Coronary artery (tissue), 2 donors: Measurements from ENCODE around the gene MBD5.

Source experiments
- DNase-seq: peaks from one replicate; pipeline ENCODE4 v3.0.0-alpha.2; 2017; ENCODE audit warnings: low spot score
- H3K27ac ChIP-seq, 2 donors: fragments of 200-600 bp; sonication (generic); one replicate each; pipeline ENCODE4 v1.5.1; 2016 to 2019
- H3K4me3 ChIP-seq: fragments of 200-600 bp; sonication (generic); 2 replicates; pipeline ENCODE4 v1.5.1; 2016; ENCODE audit warnings: mild to moderate bottlenecking, moderate library complexity
- TF ChIP-seq, protein P1 (sequence below): fragments of 200-600 bp; sonication (generic); IDR thresholded peaks from one replicate; pipeline ENCODE4 v1.5.1; 2019; ENCODE audit warnings: antibody characterized with exemption

Gene MBD5

DNA sequence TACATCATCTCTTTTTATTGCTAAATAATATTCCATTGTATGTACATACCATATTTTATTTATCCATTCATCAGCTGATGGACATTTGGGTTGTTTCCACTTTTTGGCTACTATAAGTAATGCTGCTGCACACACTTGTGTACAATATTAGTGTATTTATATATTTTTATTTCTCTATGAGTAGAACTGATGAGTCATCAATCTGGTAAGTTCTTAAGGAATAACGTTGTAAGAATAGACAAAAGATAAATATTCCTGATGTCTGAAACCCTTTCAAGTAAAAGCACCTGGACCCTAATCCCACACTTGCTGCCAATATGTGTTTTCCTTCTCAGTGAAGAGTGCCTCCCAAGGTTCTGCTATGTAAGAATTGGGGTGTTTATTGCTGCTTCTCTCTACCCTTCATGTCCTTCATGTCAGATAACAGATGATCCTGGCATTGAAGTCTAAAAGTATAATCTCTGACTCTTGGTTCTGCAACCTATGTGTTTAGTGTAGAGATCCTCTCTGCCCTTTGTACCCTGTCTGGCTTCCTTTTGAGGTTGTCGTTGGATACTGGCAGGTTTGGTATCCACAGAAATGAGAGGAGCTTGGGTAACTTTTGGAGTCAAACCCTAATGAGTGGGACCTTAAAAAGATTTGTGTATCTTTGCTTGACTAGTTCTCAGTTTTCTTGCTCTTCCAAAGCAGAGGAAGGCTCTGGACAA, 330.7 kb downstream of the MBD5 start:
- Histone ChIP-seq H3K4me3 (no peak overlapping the region), H3K27ac (no peak overlapping the region)
- TF ChIP-seq, protein P1, sequence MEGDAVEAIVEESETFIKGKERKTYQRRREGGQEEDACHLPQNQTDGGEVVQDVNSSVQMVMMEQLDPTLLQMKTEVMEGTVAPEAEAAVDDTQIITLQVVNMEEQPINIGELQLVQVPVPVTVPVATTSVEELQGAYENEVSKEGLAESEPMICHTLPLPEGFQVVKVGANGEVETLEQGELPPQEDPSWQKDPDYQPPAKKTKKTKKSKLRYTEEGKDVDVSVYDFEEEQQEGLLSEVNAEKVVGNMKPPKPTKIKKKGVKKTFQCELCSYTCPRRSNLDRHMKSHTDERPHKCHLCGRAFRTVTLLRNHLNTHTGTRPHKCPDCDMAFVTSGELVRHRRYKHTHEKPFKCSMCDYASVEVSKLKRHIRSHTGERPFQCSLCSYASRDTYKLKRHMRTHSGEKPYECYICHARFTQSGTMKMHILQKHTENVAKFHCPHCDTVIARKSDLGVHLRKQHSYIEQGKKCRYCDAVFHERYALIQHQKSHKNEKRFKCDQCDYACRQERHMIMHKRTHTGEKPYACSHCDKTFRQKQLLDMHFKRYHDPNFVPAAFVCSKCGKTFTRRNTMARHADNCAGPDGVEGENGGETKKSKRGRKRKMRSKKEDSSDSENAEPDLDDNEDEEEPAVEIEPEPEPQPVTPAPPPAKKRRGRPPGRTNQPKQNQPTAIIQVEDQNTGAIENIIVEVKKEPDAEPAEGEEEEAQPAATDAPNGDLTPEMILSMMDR, result no peak
- DNase-seq, result no peak

DNA sequence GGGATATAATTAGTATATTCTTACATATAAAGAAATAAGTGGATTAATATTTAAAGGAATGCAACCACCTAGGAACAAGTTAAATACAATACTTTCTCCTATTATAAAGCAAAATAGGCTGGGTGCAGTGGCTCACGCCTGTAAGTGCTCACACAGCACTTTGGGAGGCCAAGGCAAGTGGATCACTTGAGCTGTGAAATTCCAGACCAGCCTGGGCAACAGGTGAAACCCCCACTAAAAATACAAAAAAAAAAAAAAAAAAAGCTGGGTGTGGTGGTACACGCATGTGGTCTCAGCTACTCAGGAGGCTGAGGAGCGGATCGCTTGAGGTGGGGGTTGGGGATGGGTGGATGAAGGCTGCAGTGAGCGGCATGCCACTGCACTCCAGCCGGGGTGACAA, 337.5 kb downstream of the MBD5 start:
- Histone ChIP-seq H3K4me3 (no peak overlapping the region), H3K27ac (no peak overlapping the region)
- DNase-seq, result no peak
- TF ChIP-seq, protein P1, result no peak

DNA sequence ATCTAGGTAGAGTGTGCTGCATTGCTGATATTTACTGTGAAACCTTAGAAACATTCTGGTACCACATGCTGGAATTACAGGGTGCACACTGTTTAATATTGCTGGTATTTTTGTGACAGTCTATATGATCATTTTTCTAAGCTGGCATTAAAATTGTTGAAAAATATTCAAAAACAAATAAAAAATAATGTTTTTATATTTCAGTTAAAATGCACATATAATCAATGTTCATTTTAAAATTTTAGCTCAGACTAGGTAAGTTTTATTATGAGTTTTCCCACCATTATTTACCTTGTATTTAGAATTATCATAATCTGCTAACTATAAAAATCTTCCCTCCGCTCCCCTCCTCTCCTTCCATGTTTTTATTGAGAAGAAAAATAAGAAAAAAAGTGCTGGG, 339.8 kb downstream of the MBD5 start:
- H3K27ac ChIP-seq, result no peak overlapping the region
- no peak for DNase-seq
- H3K4me3 ChIP-seq, result no peak overlapping the region
- TF ChIP-seq, protein P1, result no peak

DNA sequence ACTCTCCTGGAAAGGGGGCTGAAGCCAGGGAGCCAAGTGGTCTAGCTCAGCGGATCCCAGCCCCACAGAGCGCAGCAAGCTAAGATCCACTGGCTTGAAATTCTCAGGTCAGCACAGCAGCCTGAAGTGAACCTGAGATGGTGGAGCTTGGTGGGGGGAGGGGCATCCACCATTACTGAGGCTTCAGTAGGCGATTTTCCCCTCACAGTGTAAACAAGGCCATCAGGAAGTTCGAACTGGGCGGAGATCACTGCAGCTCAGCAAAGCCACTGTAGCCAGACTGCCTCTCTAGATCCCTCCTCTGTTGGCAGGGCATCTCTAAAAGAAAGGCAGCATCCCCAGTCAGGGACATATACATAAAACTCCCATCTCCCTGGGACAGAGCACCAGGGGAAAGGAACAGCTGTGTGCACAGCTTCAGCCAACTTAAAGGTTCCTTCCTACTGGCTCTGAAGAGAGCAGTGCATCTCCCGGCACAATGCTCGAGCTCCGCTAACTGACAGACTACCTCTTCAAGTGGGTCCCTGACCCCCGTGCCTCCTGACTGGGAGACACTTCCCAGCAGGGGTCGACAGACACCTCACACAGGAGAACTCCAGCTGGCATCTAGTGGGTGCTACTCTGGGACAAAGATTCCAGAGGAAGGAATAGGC, 341.4 kb downstream of the MBD5 start:
- H3K4me3 ChIP-seq, result no peak overlapping the region
- TF ChIP-seq, protein P1, result no peak
- DNase-seq, result no peak

DNA sequence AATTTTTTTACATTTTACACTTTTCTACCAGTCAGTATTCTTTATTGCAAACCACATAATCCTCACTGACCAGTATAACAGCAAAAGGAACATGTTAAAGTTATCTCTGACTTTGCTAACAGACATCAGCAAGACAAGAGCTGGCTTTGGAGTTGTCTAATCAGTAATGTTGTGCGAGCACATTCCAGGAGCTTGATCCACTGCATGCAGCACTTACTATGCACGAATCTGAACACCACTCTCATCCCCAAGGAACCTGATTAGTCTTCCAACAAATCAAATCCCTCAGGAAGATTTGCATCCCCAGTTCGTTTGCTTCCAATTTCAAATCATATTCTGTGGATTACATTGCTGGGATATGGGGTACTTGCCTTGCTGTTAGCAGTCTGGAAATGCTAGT, 354.3 kb downstream of the MBD5 start:
- Histone ChIP-seq H3K27ac (no peak overlapping the region), H3K4me3 (no peak overlapping the region)
- TF ChIP-seq, protein P1, result no peak
- no peak for DNase-seq

More for the DNA sequence above, 341.4 kb downstream of the MBD5 start:
- no peak overlapping the region for H3K27ac ChIP-seq

DNA sequence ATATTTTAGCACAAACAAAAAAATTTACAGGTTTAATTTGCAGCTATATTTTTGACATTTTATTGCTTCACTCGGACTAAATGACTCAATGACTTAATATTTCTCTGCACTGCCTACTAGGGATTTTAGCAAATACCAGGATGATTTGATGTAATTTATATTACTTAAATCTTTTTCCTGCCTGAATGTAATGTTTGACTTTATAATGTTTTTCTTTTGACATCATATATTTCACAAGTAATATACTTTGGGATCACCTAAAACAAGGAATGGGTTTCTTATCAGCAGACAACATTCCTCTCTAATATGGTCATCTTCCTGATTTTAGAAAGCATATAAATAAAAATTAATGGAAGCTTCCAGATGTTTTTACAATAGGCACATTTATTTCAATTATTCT, 370.4 kb downstream of the MBD5 start:
- TF ChIP-seq, protein P1, result no peak
- H3K4me3 ChIP-seq, result no peak overlapping the region
- no peak overlapping the region for H3K27ac ChIP-seq
- DNase-seq, result no peak

DNA sequence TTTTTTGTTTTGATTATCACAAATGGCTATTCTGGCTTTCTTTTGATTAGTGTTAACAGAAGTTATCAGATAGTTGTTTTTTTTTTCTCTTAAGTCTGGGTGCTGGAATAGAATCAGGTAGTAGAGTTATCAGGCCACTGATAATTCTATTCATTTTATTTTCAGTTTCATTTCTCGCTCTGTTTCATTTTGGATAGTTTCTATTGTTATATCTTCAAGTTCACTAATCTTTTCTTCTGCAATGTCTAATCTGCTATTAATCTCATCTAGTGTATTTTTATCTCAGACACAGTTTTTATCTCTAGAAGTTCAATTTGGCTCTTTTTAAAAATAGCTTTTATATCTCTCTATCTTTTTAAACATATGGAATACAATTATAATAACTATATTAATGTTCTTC, 381.9 kb downstream of the MBD5 start:
- DNase-seq, result no peak
- no peak overlapping the region for H3K4me3 ChIP-seq
- TF ChIP-seq, protein P1, result no peak
- no peak overlapping the region for H3K27ac ChIP-seq
